ENCODE data around the gene MRPS34. TPM values are rescaled to one million over a fixed set of nuclear protein-coding genes. Genes with fewer than 3 reads are reported as not detected.

The MRPS34 gene
- 96.9 and 118 TPM in 2 replicates for total RNA-seq

GRCh38 chr16:1772908-1773702 is at the start of gene MRPS34:
Gene MRPS34, minus strand, starts transcription at chr16:1773134. Its CDS starts 15 bp downstream, at chr16:1773119.

GRCh38 chr16:1793578-1794220 is 20.8 kb upstream of the MRPS34 start, which contains the start of gene IGFALS:
Gene IGFALS, minus strand, starts transcription at chr16:1793705. Its CDS starts 53 bp downstream, at chr16:1793652.

GRCh38 chr16:1782408-1783264 is 9.7 kb upstream of the MRPS34 start, which contains the start of the genes NUBP2 and SPSB3:
Gene NUBP2, plus strand, starts transcription at chr16:1782960. Its CDS starts 61 bp downstream, at chr16:1783021.
Gene SPSB3, minus strand, starts transcription at chr16:1782571. Its CDS starts 1,088 bp downstream, at chr16:1781483.

GRCh38 chr16:1772362-1772907 is 499 bp downstream of the MRPS34 start, which contains the start of gene EME2:
Gene EME2, plus strand, starts transcription at chr16:1772810. Its CDS starts 418 bp downstream, at chr16:1773228.

DNA sequence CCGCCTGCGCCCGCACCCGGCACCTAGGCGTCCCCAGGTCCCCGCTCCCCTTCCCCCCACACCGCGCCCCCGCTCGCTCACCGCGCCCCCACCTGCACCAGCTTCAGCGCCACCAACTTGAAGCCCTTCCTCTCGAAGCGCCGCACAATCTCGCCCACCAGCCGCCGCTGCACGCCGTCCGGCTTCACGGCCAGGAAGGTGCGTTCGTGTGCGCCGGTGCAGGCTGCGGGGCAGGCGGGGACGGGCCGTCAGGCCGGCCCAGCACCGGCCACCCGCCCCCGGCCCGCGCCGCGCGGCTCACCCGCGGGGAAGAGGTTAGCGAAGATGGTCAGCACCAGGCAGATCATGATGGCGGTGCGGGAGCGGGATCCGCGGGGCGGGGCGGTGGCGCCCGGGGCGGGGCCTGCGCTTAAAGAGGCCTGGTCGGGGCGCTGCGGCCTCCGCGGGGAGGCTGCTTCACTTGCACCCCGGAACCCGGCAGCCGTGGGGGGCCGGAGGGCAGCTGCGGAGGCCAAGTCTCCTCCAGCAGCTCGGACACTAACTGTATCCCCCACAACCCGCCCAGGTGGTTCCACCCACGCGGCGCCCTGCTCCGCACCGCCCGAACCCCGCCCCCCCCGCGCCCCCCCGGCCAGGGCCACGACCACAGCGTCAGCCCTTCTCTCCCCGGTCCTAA is 1.6 kb downstream of the MRPS34 start, which contains the start of gene NME3:
Gene NME3 (minus strand): TSS at position 356 of the 676 bp plus-strand sequence. CDS start 9 bp downstream, at position 347.

Other genes starting within 250 kb of the MRPS34 start
- 15.6 and 18.5 TPM in 2 replicates for gene TMEM204, start 239.5 kb downstream of the MRPS34 start, total RNA-seq
- 10.2 and 18.0 TPM in 2 replicates for gene IFT140, start 161.1 kb downstream of the MRPS34 start, total RNA-seq
- 5.6 and 11.0 TPM in 2 replicates for gene CRAMP1, start 160.8 kb downstream of the MRPS34 start, total RNA-seq
- 30.2 and 49.1 TPM in 2 replicates for gene JPT2, start 94.9 kb downstream of the MRPS34 start, total RNA-seq
- 13.8 and 63.4 TPM in 2 replicates for gene MAPK8IP3, start 66.9 kb downstream of the MRPS34 start, total RNA-seq
- 70.7 and 98.0 TPM in 2 replicates for gene NME3, start 1.6 kb downstream of the MRPS34 start, total RNA-seq
- gene EME2, start 324 bp downstream of the MRPS34 start, total RNA-seq, result 3.2 and 8.9 TPM in 2 replicates
- 25.3 and 62.7 TPM in 2 replicates for gene SPSB3, start 9.4 kb upstream of the MRPS34 start, total RNA-seq
- 112 and 137 TPM in 2 replicates for gene NUBP2, start 9.8 kb upstream of the MRPS34 start, total RNA-seq
- not detected in 2 replicates for gene IGFALS, start 20.6 kb upstream of the MRPS34 start, total RNA-seq
- 13.3 and 24.7 TPM in 2 replicates for gene HAGH, start 53.7 kb upstream of the MRPS34 start, total RNA-seq
- gene FAHD1, start 54.1 kb upstream of the MRPS34 start, total RNA-seq, result 22.0 and 61.2 TPM in 2 replicates
- 0.08 TPM in 1 of 2 replicates, not detected in the other for gene MEIOB, start 99.0 kb upstream of the MRPS34 start, total RNA-seq
- gene HS3ST6, start 145.3 kb upstream of the MRPS34 start, total RNA-seq, result not detected in 2 replicates
- 7.4 and 10.2 TPM in 2 replicates for gene MSRB1, start 170.1 kb upstream of the MRPS34 start, total RNA-seq
- not detected in 2 replicates for gene RPL3L, start 181.6 kb upstream of the MRPS34 start, total RNA-seq
- gene NDUFB10, start 186.4 kb upstream of the MRPS34 start, total RNA-seq, result 289 and 350 TPM in 2 replicates
- 3,892 and 6,799 TPM in 2 replicates for gene RPS2, start 191.7 kb upstream of the MRPS34 start, total RNA-seq
- not detected in 2 replicates for gene RNF151, start 193.7 kb upstream of the MRPS34 start, total RNA-seq
- 51.7 and 71.4 TPM in 2 replicates for gene TBL3, start 198.9 kb upstream of the MRPS34 start, total RNA-seq
- not detected in 2 replicates for gene NOXO1, start 208.3 kb upstream of the MRPS34 start, total RNA-seq
- 15.6 and 25.9 TPM in 2 replicates for gene GFER, start 211.1 kb upstream of the MRPS34 start, total RNA-seq
- 5.4 and 7.6 TPM in 2 replicates for gene SYNGR3, start 216.8 kb upstream of the MRPS34 start, total RNA-seq
- gene ZNF598, start 236.7 kb upstream of the MRPS34 start, total RNA-seq, result 33.7 and 41.0 TPM in 2 replicates
- 5.6 and 6.6 TPM in 2 replicates for gene NPW, start 246.7 kb upstream of the MRPS34 start, total RNA-seq

All from epithelial cell of alveolus of lung (primary cell).